ENCODE results near the gene OGFRL1. TPM values are rescaled to one million over a fixed set of nuclear protein-coding genes. Genes with fewer than 3 reads are reported as not detected.

The OGFRL1 gene
- total and polyA plus RNA-seq, 9 of the 15 experiments (the other 6 are each of a cell fraction or from before 2014, with no cell fraction given) = 0.01 to 0.07 (median 0.03) TPM

DNA sequence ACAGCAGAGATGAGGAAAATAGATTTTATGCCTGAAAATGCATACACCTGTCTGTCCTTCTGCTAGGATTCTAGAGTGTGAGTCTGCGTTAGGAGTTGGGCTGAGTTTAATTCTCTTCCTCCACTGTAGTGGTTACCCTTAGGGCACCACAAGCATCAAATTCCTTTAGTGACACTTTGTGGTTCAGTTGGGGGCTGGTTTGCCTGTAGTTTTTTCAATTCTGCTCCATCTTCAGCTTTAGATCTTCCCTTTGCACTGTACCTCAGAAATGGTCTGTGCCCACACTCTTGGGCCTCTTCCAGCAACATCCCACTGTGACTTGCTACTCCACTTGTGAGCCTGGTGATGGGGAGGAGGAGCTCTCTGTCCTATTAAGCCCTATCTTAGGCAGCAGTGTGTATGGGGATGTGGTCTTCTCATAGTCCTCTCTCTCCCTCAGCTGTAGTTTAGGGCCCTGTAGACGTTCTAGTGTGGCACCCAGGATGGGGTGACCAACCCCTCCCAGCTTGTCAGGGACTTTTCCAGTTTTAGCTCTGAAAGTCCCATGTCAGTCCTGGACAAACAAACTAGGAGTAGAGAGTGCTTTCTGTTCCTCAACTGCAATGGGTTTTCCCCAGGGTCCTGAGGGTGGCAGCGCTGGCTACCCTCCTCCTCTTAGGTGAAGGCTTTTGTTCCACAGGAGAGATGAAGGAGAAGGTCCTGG is 19.7 kb upstream of the OGFRL1 start:
- no peaks in the 10 kb centered on the region for H3K27me3 ChIP-seq (ENCODE audit: control insufficient read depth in 2 of 2, insufficient read depth in 2 of 2, low read length in 2 of 2)
- H3K9ac ChIP-seq (ENCODE audit: insufficient read depth in 1 of 2, low read depth in 2 of 2, low read length in 2 of 2) = no peak overlapping the region
- DNase-seq (ENCODE audit: extremely low read depth in 1 of 4, low spot score in 3 of 4) (no peak), ATAC-seq (no peak), FAIRE-seq (no peak)
- no peaks in the 10 kb centered on the region for H3K79me2 ChIP-seq (ENCODE audit: control insufficient read depth, insufficient read depth, low read length)
- TF ChIP-seq DPF2 (IDR thresholded peaks at IDR 0.05) (no peak), PHF8 (IDR thresholded peaks at IDR 0.05; ENCODE audit: borderline replicate concordance, low read length) (no peak)
- ChIA-PET CTCF (ENCODE audit: low intra/inter-chr PET ratio) (no interaction called here), POLR2A (no interaction called here)
- WGBS (ENCODE audit: insufficient coverage, low coverage, missing lambda C conversion rate) = 0% methylated on average over 3 of the region's 3 CpGs
- no peaks in the 10 kb centered on the region for H3K9me1 ChIP-seq (ENCODE audit: control insufficient read depth, insufficient read depth, low read length)
- H4K20me1 ChIP-seq (replicated peaks; ENCODE audit: control insufficient read depth, insufficient read depth, low read length) = no peaks in the 10 kb centered on the region
- H2AFZ ChIP-seq (ENCODE audit: low read depth, low read length) = no peak overlapping the region
- in situ Hi-C loops (cut with MboI) = no loop called here
- H3K27ac ChIP-seq (ENCODE audit: extremely low read depth, low read depth, low read length) = no peak overlapping the region
- H3K4me1 ChIP-seq (replicated peaks in 1 of 2; ENCODE audit: control insufficient read depth in 2 of 2, insufficient read depth in 2 of 2, low read length in 2 of 2) = no peaks in the 10 kb centered on the region
- H3K9me3 ChIP-seq (replicated peaks; ENCODE audit: control insufficient read depth, insufficient read depth, low read depth, low read length) = no peaks in the 10 kb centered on the region
- no peak overlapping the region for H3K4me3 ChIP-seq
- H3K36me3 ChIP-seq (ENCODE audit: control insufficient read depth, insufficient read depth, low read length) = no peaks in the 10 kb centered on the region
- no peak overlapping the region for H3K4me2 ChIP-seq (ENCODE audit: insufficient read depth, low read length)
- no TSS peak for BruUV-seq (replicated peaks)
- intact Hi-C loops (cut with micrococcal nuclease) = no loop called here

DNA sequence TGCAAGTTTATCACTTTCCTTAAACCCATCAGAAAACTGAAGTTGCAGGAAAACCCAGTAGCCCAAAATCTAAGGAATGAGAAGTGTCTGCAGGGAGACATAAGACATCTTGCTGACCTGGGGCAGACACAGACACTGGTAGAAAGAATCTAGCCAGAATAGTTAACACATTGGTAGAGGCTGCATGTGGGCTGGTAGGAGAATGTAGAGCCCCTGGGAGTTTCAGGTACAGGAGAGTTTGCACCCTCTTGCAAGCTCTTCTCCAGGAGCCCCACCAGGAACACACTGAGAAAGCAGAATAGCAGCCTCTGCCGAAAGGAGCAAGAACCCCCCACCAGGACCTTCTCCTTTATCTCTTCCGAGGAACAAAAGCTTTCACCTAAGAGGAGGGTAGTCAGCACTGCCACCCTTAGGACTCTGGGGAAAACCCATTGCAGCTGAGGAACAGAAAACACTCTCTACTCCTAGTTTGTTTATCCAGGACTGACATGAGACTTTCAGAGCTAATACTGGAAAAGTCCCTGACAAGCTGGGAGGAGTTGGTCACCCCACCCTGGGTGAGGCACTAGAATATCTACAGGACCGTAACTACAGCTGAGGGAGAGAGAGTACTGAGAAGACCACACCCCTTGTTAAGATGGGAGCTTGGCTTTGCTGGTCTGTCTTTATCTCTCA is 10.5 kb upstream of the OGFRL1 start:
- H3K9me3 ChIP-seq (replicated peaks; ENCODE audit: control insufficient read depth, insufficient read depth, low read depth, low read length) = no peaks in the 10 kb centered on the region
- no peak overlapping the region for H3K4me2 ChIP-seq (ENCODE audit: insufficient read depth, low read length)
- H3K36me3 ChIP-seq (ENCODE audit: control insufficient read depth, insufficient read depth, low read length) = no peaks in the 10 kb centered on the region
- intact Hi-C loops (cut with micrococcal nuclease) (no loop called here), in situ Hi-C loops (cut with MboI) (no loop called here)
- POLR2A ChIA-PET = interaction anchor here (1.1 kb wide), 1 partner anchor 9 kb away, joined by 3 read pairs; no protein-coding TSS in a partner anchor
- H3K9me1 ChIP-seq (ENCODE audit: control insufficient read depth, insufficient read depth, low read length) = no peaks in the 10 kb centered on the region
- no peak for DNase-seq (ENCODE audit: extremely low read depth in 1 of 4, low spot score in 3 of 4)
- ATAC-seq = no peak
- no TSS peak for BruUV-seq (replicated peaks)
- no peak overlapping the region for H3K4me3 ChIP-seq
- 0% methylated on average over 3 of the region's 3 CpGs for WGBS (ENCODE audit: insufficient coverage, low coverage, missing lambda C conversion rate)
- H3K9ac ChIP-seq (ENCODE audit: insufficient read depth in 1 of 2, low read depth in 2 of 2, low read length in 2 of 2) = no peak overlapping the region
- CTCF ChIA-PET (ENCODE audit: low intra/inter-chr PET ratio) = no interaction called here
- H2AFZ ChIP-seq (ENCODE audit: low read depth, low read length) = no peak overlapping the region
- no peaks in the 10 kb centered on the region for H3K27me3 ChIP-seq (ENCODE audit: control insufficient read depth in 2 of 2, insufficient read depth in 2 of 2, low read length in 2 of 2)
- H4K20me1 ChIP-seq (replicated peaks; ENCODE audit: control insufficient read depth, insufficient read depth, low read length) = no peaks in the 10 kb centered on the region
- H3K79me2 ChIP-seq (ENCODE audit: control insufficient read depth, insufficient read depth, low read length) = no peaks in the 10 kb centered on the region
- H3K4me1 ChIP-seq (replicated peaks in 1 of 2; ENCODE audit: control insufficient read depth in 2 of 2, insufficient read depth in 2 of 2, low read length in 2 of 2) = no peaks in the 10 kb centered on the region
- FAIRE-seq = no peak
- H3K27ac ChIP-seq (ENCODE audit: extremely low read depth, low read depth, low read length) = no peak overlapping the region
- TF ChIP-seq ZNF311 (CRISPR knock-in tag; IDR thresholded peaks at IDR 0.05) = no peak
- TF ChIP-seq, protein P1, sequence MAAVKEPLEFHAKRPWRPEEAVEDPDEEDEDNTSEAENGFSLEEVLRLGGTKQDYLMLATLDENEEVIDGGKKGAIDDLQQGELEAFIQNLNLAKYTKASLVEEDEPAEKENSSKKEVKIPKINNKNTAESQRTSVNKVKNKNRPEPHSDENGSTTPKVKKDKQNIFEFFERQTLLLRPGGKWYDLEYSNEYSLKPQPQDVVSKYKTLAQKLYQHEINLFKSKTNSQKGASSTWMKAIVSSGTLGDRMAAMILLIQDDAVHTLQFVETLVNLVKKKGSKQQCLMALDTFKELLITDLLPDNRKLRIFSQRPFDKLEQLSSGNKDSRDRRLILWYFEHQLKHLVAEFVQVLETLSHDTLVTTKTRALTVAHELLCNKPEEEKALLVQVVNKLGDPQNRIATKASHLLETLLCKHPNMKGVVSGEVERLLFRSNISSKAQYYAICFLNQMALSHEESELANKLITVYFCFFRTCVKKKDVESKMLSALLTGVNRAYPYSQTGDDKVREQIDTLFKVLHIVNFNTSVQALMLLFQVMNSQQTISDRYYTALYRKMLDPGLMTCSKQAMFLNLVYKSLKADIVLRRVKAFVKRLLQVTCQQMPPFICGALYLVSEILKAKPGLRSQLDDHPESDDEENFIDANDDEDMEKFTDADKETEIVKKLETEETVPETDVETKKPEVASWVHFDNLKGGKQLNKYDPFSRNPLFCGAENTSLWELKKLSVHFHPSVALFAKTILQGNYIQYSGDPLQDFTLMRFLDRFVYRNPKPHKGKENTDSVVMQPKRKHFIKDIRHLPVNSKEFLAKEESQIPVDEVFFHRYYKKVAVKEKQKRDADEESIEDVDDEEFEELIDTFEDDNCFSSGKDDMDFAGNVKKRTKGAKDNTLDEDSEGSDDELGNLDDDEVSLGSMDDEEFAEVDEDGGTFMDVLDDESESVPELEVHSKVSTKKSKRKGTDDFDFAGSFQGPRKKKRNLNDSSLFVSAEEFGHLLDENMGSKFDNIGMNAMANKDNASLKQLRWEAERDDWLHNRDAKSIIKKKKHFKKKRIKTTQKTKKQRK (IDR thresholded peaks at IDR 0.05; ENCODE audit: borderline replicate concordance, low read depth, low read length) = no peak
- no peak for TF ChIP-seq RBM14 (IDR thresholded peaks at IDR 0.05; ENCODE audit: borderline replicate concordance, insufficient read depth, low read depth, low read length)
- no peak for TF ChIP-seq HOXB6 (CRISPR knock-in tag; IDR thresholded peaks at IDR 0.05; ENCODE audit: borderline replicate concordance)
- no peak for TF ChIP-seq YBX1 (IDR thresholded peaks at IDR 0.05)
- TF ChIP-seq TFAM (CRISPR knock-in tag; conservative IDR thresholded peaks at IDR 0.05) = no peak
- TF ChIP-seq ZNF124 (CRISPR knock-in tag; IDR thresholded peaks at IDR 0.05) = no peak
